ENCODE data around the gene MED29. TPM values are rescaled to one million over a fixed set of nuclear protein-coding genes. Genes with fewer than 3 reads are reported as not detected.

MED29 gene
- total RNA-seq = 25.1 and 29.5 TPM in 2 replicates

- DNase-seq (ENCODE audit: extremely low read depth, low read depth, low spot score) = peak; percentile 99
Measured at GRCh38 chr19:39390751-39391437, at the start of gene MED29, which contains the start of gene PAF1. TSS of gene MED29 (plus strand) at chr19:39391378. CDS start at chr19:39391423, 45 bp downstream. TSS of gene PAF1 (minus strand) at chr19:39391106. CDS start at chr19:39390864, 242 bp downstream.

GRCh38 chr19:39341719-39342604, 49.2 kb upstream of the MED29 start, which contains the start of gene SAMD4B:
TSS of gene SAMD4B (plus strand) at chr19:39342421. CDS start at chr19:39356894, 14,473 bp downstream.
- DNase-seq (ENCODE audit: extremely low read depth, low read depth, low spot score) = peak; percentile 61

GRCh38 chr19:39342647-39343305, 48.4 kb upstream of the MED29 start:
- no peak for DNase-seq (ENCODE audit: extremely low read depth, low read depth, low spot score)

- no peak for DNase-seq (ENCODE audit: extremely low read depth, low read depth, low spot score)
Measured at GRCh38 chr19:39345956-39346355, 45.2 kb upstream of the MED29 start.

- no peak for DNase-seq (ENCODE audit: extremely low read depth, low read depth, low spot score)
Measured at GRCh38 chr19:39347332-39348164, 43.6 kb upstream of the MED29 start.

- DNase-seq (ENCODE audit: extremely low read depth, low read depth, low spot score) = no peak
Measured at GRCh38 chr19:39349326-39349725, 41.9 kb upstream of the MED29 start.

- no peak for DNase-seq (ENCODE audit: extremely low read depth, low read depth, low spot score)
Measured at GRCh38 chr19:39350156-39350555, 41.0 kb upstream of the MED29 start.

- no peak for DNase-seq (ENCODE audit: extremely low read depth, low read depth, low spot score)
Measured at GRCh38 chr19:39351537-39352064, 39.6 kb upstream of the MED29 start.

GRCh38 chr19:39352381-39353255, 38.6 kb upstream of the MED29 start:
- no peak for DNase-seq (ENCODE audit: extremely low read depth, low read depth, low spot score)

- no peak for DNase-seq (ENCODE audit: extremely low read depth, low read depth, low spot score)
Measured at GRCh38 chr19:39355253-39355652, 35.9 kb upstream of the MED29 start.

- no peak for DNase-seq (ENCODE audit: extremely low read depth, low read depth, low spot score)
Measured at GRCh38 chr19:39356073-39356472, 35.1 kb upstream of the MED29 start.

- DNase-seq (ENCODE audit: extremely low read depth, low read depth, low spot score) = no peak
Measured at GRCh38 chr19:39356647-39357046, 34.5 kb upstream of the MED29 start.

- no peak for DNase-seq (ENCODE audit: extremely low read depth, low read depth, low spot score)
Measured at GRCh38 chr19:39359026-39359425, 32.2 kb upstream of the MED29 start.

GRCh38 chr19:39360599-39360998, 30.6 kb upstream of the MED29 start:
- no peak for DNase-seq (ENCODE audit: extremely low read depth, low read depth, low spot score)

- DNase-seq (ENCODE audit: extremely low read depth, low read depth, low spot score) = no peak
Measured at GRCh38 chr19:39362682-39363657, 28.2 kb upstream of the MED29 start.

- DNase-seq (ENCODE audit: extremely low read depth, low read depth, low spot score) = no peak
Measured at GRCh38 chr19:39363901-39364457, 27.2 kb upstream of the MED29 start.

GRCh38 chr19:39365531-39365930, 25.6 kb upstream of the MED29 start:
- DNase-seq (ENCODE audit: extremely low read depth, low read depth, low spot score) = no peak

GRCh38 chr19:39369200-39369599, 22.0 kb upstream of the MED29 start:
- DNase-seq (ENCODE audit: extremely low read depth, low read depth, low spot score) = no peak
